Fibroblast of the aortic adventitia (primary cell): ENCODE data around the gene PCNX2. TPM values are rescaled to one million over a fixed set of nuclear protein-coding genes. Genes with fewer than 3 reads are reported as not detected.

Source experiments
- DNase-seq: peaks from one replicate; pipeline ENCODE4 v3.0.0-alpha.2; 2010; ENCODE audit warnings: low read depth
- H3K4me3 ChIP-seq: 2 replicates; pipeline ENCODE4 v1.5.1; 2011; ENCODE audit warnings: low read depth, mild to moderate bottlenecking, control low read depth, low read length, moderate library complexity
- total RNA-seq: library from RNA; depleted of rRNA; stranded (reverse); fragments of >200 nt; gene quantifications from 2 replicates; pipeline ENCODE4 v1.2.3, GENCODE V29; 2012; ENCODE audit warnings: low replicate concordance
- TF ChIP-seq, protein P1 (sequence below): IDR thresholded peaks from 2 replicates; pipeline ENCODE4 v1.5.1; 2011; ENCODE audit warnings: mild to moderate bottlenecking, low read length, control low read depth, inconsistent platforms; ENCODE audit not compliant: insufficient read depth

PCNX2 gene
- total RNA-seq, 1 donor = 70.7 TPM

DNA sequence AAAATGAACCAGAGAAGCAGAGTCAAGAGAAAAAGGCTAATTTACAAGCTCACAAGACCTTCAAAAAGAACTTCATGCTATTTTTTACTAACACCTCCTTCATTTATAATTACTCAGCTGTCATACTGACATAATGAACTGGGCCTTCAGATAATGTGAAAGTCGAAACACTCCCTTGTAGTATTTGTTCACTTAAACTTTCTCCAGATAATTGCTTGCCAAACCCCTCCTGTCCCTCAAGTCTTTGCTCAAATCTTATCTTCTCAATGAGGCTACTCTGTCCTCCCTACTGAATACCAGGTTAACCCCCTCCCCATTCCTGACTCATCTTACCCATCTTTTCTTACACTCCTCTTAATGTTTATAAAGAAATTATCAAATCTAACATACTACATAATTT is 20.9 kb upstream of the PCNX2 start:
- no peak overlapping the region for H3K4me3 ChIP-seq
- TF ChIP-seq, protein P1, sequence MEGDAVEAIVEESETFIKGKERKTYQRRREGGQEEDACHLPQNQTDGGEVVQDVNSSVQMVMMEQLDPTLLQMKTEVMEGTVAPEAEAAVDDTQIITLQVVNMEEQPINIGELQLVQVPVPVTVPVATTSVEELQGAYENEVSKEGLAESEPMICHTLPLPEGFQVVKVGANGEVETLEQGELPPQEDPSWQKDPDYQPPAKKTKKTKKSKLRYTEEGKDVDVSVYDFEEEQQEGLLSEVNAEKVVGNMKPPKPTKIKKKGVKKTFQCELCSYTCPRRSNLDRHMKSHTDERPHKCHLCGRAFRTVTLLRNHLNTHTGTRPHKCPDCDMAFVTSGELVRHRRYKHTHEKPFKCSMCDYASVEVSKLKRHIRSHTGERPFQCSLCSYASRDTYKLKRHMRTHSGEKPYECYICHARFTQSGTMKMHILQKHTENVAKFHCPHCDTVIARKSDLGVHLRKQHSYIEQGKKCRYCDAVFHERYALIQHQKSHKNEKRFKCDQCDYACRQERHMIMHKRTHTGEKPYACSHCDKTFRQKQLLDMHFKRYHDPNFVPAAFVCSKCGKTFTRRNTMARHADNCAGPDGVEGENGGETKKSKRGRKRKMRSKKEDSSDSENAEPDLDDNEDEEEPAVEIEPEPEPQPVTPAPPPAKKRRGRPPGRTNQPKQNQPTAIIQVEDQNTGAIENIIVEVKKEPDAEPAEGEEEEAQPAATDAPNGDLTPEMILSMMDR = no peak
- no peak for DNase-seq

DNA sequence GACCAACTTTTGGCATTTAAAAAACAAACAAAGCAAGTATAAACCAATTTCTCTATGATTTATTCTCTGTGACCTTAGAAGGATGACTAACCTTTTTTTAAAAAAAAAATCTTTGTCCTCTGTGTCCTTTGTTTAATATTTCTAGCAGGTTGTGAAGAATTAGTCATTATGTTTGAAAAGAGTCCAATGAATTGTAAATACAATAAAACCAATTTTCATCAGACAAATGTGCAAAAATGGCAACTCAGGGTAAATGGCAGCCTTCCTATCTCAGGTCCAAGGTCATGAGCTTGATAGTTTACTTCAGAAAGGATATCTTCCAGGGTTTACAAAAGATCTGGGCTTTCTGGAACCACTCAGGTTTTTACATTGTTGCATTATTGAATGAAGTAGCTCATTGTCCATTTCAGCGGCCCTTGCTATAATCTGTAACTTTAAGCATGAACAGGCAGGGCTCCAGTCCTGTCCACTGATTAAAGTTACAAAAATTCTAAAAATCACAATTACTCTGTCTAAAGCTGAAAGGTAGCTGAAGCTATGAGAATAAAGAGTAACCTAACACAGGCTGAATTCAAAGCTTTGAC is 20.3 kb upstream of the PCNX2 start:
- no peak overlapping the region for H3K4me3 ChIP-seq
- TF ChIP-seq, protein P1 = no peak
- DNase-seq = no peak

DNA sequence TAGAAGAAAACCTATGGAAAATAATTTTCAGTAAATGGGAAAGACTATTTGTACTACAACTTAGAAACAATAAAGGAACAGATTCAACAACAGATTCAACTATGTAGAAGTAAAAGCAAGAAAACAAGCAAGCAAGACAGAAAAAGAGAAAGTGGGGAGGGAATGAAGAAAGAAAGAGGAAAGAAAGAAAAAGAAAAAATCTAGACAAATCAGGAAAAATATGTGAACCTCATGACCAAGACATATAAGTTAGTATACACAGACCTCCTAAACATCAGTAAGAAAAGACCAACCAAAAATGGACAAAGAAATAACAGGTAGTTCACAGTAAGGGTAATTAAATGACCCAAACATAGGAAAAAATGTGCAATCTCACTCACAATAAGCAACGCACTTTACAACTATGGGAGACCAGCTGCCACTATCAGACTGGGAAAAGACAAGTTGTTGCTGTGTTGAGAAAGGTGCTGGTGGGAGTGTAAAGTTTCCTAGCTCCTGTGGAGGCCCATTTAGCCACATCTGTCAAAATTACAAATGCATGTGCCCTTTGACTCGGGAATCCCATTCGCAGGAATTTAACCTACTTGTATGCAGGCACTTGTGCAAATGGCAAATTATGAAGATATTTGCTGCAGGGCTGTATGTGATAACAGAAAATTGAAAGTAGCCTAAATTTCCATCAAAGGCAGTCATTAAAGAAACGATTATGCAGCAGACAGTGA is 18.1 kb upstream of the PCNX2 start:
- H3K4me3 ChIP-seq = no peak overlapping the region
- TF ChIP-seq, protein P1 = no peak
- no peak for DNase-seq

DNA sequence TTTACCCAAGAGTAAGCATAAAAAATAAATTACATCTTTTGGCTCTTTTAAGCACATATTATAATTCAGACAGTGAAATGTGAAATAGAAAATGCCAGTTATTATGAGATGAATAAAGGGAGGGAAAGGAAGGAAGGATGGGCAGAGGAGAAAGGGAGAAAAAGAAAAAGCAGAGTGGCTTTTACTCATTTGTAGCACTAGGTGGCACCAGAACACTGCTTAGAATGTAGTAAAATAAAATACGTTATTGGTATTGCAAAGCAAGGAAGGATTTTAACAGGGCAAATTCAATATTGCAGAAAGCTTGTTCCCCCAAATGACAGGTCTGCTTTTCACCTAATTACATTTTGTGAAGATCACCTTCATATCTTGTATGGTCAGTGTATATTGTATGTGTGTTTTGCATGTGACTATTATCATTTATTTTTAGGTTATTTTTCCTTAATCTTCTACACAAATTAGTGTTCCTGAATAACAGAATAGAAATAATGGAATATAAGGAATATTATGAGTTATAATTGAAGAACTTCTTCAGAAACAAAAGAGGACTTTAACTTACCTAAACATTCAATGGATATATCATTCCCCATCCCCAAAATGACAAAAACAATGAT is 9.1 kb upstream of the PCNX2 start:
- TF ChIP-seq, protein P1 = peak; percentile 83
- DNase-seq = peak; percentile 53
- H3K4me3 ChIP-seq = no peak overlapping the region

DNA sequence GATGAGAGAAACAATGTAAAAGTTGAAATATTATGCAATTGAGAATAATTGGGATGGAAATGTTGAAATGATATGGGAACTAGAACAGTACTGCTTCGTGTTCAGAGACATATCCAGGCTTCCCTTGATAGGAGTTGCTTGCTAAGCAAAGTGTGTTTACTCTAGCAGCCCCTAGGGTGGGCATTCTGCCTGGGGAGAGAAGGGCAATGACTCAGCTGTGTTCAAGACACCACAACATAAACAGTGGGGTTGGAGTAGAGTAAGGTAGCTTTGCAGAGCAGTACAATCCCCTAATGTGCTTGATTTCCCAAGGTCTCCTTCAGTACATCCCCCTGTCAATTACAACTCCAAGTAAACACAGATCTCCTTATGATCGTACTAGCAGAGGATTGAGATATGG is 4.8 kb upstream of the PCNX2 start:
- no peak for DNase-seq
- H3K4me3 ChIP-seq = no peak overlapping the region
- TF ChIP-seq, protein P1 = no peak

DNA sequence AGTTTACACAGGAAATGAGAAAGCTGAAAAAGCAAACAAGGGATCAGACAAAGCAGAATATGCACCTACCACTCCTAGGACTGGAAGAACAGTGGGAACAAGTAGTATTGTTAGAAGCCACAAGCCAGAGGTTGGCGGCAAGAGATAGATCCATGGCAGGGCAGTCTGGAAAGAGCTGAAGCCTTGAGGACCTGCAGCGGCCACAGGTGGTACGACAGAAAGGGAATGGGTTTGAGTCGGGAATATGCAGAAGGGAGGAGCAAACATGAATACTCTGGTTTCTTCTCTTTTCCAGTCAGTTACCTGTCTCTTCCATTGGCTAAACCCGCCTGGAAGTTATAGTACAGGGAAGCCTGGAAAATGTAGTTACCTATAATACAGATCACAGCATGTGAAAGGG is 3.9 kb upstream of the PCNX2 start:
- H3K4me3 ChIP-seq = no peak overlapping the region
- TF ChIP-seq, protein P1 = no peak
- no peak for DNase-seq
